ENCODE measurements around the gene CNOT2. TPM values are rescaled to one million over a fixed set of nuclear protein-coding genes. Genes with fewer than 3 reads are reported as not detected.

Gene CNOT2
- total RNA-seq, 2 experiments from 2014 or later, result 72.2 to 73.2 TPM

GRCh38 chr12:70251226-70251625 lies 8.0 kb downstream of the CNOT2 start:
- POLR2A ChIA-PET, result interaction anchor here (0.6 kb wide), 1 partner anchor 323 kb away, joined by 3 read pairs; no protein-coding TSS in a partner anchor

GRCh38 chr12:70251661-70252060 lies 8.4 kb downstream of the CNOT2 start:
- POLR2A ChIA-PET, result no interaction called here
- CTCF ChIA-PET, result interaction anchor here (1.2 kb wide), 1 partner anchor 20 kb away, joined by 4 read pairs; no protein-coding TSS in a partner anchor

More at GRCh38 chr12:70251226-70251625, 8.0 kb downstream of the CNOT2 start:
- CTCF ChIA-PET, result interaction anchor here (1.2 kb wide), 1 partner anchor 20 kb away, joined by 4 read pairs; no protein-coding TSS in a partner anchor

GRCh38 chr12:70252832-70253231 lies 9.6 kb downstream of the CNOT2 start:
- ChIA-PET CTCF (no interaction called here), POLR2A (no interaction called here)

GRCh38 chr12:70254225-70254624 lies 11.0 kb downstream of the CNOT2 start:
- POLR2A ChIA-PET, result no interaction called here
- CTCF ChIA-PET, result no interaction called here

- ChIA-PET POLR2A (no interaction called here), CTCF (no interaction called here)
Observed at GRCh38 chr12:70254846-70255245, 11.6 kb downstream of the CNOT2 start.

GRCh38 chr12:70255311-70255710 lies 12.1 kb downstream of the CNOT2 start:
- POLR2A ChIA-PET, result no interaction called here
- CTCF ChIA-PET, result no interaction called here

- ChIA-PET CTCF (no interaction called here), POLR2A (no interaction called here)
Observed at GRCh38 chr12:70258605-70259403, 15.6 kb downstream of the CNOT2 start.

GRCh38 chr12:70260646-70261045 lies 17.4 kb downstream of the CNOT2 start:
- ChIA-PET POLR2A (no interaction called here), CTCF (no interaction called here)

- ChIA-PET POLR2A (no interaction called here), CTCF (no interaction called here)
Observed at GRCh38 chr12:70264067-70264867, 21.0 kb downstream of the CNOT2 start.

- CTCF ChIA-PET, result no interaction called here
- POLR2A ChIA-PET, result no interaction called here
Observed at GRCh38 chr12:70265132-70265531, 21.9 kb downstream of the CNOT2 start.

GRCh38 chr12:70267550-70267949 lies 24.3 kb downstream of the CNOT2 start:
- ChIA-PET POLR2A (no interaction called here), CTCF (no interaction called here)

GRCh38 chr12:70268972-70269371 lies 25.7 kb downstream of the CNOT2 start:
- CTCF ChIA-PET, result no interaction called here
- POLR2A ChIA-PET, result no interaction called here

- CTCF ChIA-PET, result no interaction called here
- POLR2A ChIA-PET, result no interaction called here
Observed at GRCh38 chr12:70270108-70270507, 26.9 kb downstream of the CNOT2 start.

GRCh38 chr12:70271025-70271424 lies 27.8 kb downstream of the CNOT2 start:
- CTCF ChIA-PET, result interaction anchor here (0.6 to 0.7 kb wide), 2 partner anchors 246 to 531 kb away, joined by 3 read pairs; no protein-coding TSS in a partner anchor
- POLR2A ChIA-PET, result no interaction called here

- ChIA-PET CTCF (no interaction called here), POLR2A (no interaction called here)
Observed at GRCh38 chr12:70272510-70272909, 29.3 kb downstream of the CNOT2 start.

GRCh38 chr12:70275045-70275444 lies 31.8 kb downstream of the CNOT2 start:
- POLR2A ChIA-PET, result no interaction called here
- CTCF ChIA-PET, result no interaction called here

GRCh38 chr12:70277973-70278372 lies 34.7 kb downstream of the CNOT2 start:
- POLR2A ChIA-PET, result no interaction called here

GRCh38 chr12:70278945-70279344 lies 35.7 kb downstream of the CNOT2 start:
- CTCF ChIA-PET, result no interaction called here
- POLR2A ChIA-PET, result no interaction called here

More at GRCh38 chr12:70277973-70278372, 34.7 kb downstream of the CNOT2 start:
- CTCF ChIA-PET, result no interaction called here

GRCh38 chr12:70283232-70283631 lies 40.0 kb downstream of the CNOT2 start:
- ChIA-PET POLR2A (interaction anchor here (0.7 kb wide), 1 partner anchor 1363 kb away, joined by 9 read pairs; no protein-coding TSS in a partner anchor), CTCF (interaction anchor here (0.7 kb wide), 1 partner anchor 40 kb away, joined by 3 read pairs; no protein-coding TSS in a partner anchor)

GRCh38 chr12:70288817-70289216 lies 45.6 kb downstream of the CNOT2 start:
- ChIA-PET POLR2A (no interaction called here), CTCF (no interaction called here)

GRCh38 chr12:70290116-70290515 lies 46.9 kb downstream of the CNOT2 start:
- ChIA-PET CTCF (no interaction called here), POLR2A (no interaction called here)
